Measurements from ENCODE around the gene MYD88. TPM values are rescaled to one million over a fixed set of nuclear protein-coding genes. Genes with fewer than 3 reads are reported as not detected.

Gene MYD88
- total RNA-seq, 1 donor from 2014 or later: 24.2 TPM

GRCh38 chr3:38163841-38164642 lies 25.6 kb downstream of the MYD88 start:
- Mint-ChIP-seq H3K27me3 (no peaks in the 10 kb centered on the region), H3K36me3 (ENCODE audit: insufficient read depth) (no peaks in the 10 kb centered on the region), H3K27ac (peak overlapping the region; percentile 99), H3K4me3 (ENCODE audit: low read depth) (peak overlapping the region; percentile 85), H3K9me3 (ENCODE audit: low read depth) (no peaks in the 10 kb centered on the region), H3K4me1 (ENCODE audit: low read depth) (peaks cover 14% of the 10 kb centered on the region)
- no peak for DNase-seq (ENCODE audit: low spot score, unreplicated experiment)
- TF ChIP-seq, protein P1, sequence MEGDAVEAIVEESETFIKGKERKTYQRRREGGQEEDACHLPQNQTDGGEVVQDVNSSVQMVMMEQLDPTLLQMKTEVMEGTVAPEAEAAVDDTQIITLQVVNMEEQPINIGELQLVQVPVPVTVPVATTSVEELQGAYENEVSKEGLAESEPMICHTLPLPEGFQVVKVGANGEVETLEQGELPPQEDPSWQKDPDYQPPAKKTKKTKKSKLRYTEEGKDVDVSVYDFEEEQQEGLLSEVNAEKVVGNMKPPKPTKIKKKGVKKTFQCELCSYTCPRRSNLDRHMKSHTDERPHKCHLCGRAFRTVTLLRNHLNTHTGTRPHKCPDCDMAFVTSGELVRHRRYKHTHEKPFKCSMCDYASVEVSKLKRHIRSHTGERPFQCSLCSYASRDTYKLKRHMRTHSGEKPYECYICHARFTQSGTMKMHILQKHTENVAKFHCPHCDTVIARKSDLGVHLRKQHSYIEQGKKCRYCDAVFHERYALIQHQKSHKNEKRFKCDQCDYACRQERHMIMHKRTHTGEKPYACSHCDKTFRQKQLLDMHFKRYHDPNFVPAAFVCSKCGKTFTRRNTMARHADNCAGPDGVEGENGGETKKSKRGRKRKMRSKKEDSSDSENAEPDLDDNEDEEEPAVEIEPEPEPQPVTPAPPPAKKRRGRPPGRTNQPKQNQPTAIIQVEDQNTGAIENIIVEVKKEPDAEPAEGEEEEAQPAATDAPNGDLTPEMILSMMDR (IDR thresholded peaks at IDR 0.05; ENCODE audit: unreplicated experiment): no peak

- Mint-ChIP-seq H3K9me3 (ENCODE audit: low read depth) (no peaks in the 10 kb centered on the region), H3K36me3 (ENCODE audit: insufficient read depth) (no peaks in the 10 kb centered on the region), H3K4me3 (ENCODE audit: low read depth) (peak overlapping the region; percentile 85), H3K27ac (peak overlapping the region; percentile 99), H3K27me3 (no peaks in the 10 kb centered on the region), H3K4me1 (ENCODE audit: low read depth) (peaks cover 14% of the 10 kb centered on the region)
- TF ChIP-seq, protein P1 (IDR thresholded peaks at IDR 0.05; ENCODE audit: unreplicated experiment): no peak
- no peak for DNase-seq (ENCODE audit: low spot score, unreplicated experiment)
Measured at GRCh38 chr3:38164643-38164951, 26.1 kb downstream of the MYD88 start.

DNA sequence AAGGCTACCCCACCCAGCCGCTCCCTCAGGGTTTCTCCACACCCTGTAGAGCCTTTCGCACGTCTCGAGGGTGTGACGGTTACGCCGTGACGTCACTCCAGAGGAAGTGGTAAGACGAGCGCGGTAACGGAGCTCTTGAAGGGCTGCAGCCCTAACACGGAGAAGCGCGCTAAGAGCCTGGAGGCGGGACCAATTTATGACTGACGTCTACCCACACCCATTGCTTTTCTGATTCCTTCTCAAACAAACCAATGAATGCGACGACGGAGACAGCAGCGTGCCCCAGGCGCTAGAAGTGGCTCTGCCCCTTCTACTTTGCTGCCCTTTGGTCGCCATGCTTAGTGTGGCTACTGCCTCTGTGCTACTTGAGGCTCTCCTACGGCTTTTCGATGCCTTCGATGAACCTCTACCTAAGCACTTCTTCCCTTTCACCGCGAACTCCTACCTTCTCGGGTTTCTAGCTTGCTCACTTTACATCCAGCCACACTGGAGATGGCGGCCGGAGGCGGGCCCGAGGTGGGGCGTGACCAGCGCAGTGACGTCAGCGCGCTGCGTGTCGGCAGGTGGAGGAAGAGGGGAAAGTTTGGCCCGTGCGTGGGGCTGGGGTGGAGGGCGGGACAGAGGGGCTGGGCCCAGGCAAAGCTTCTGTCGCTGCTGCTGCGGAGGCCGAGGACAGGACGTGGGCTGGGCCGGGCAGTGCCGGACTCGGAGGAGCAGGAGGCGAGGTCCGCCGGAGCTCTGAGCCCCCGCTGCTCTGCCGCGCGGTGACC lies 26.7 kb downstream of the MYD88 start, which contains the start of gene OXSR1:
OXSR1 (plus strand) TSS at position 586 of the 770 bp plus-strand sequence. CDS start 340 bp downstream, outside the sequence.
- H3K27me3 Mint-ChIP-seq: no peaks in the 10 kb centered on the region
- H3K36me3 Mint-ChIP-seq (ENCODE audit: insufficient read depth): no peaks in the 10 kb centered on the region
- H3K9me3 Mint-ChIP-seq (ENCODE audit: low read depth): no peaks in the 10 kb centered on the region
- peak; percentile 87 for DNase-seq (ENCODE audit: low spot score, unreplicated experiment)
- peak within 1 kb of the TSS; percentile 99 for H3K27ac Mint-ChIP-seq
- H3K4me3 Mint-ChIP-seq (ENCODE audit: low read depth): peak within 1 kb of the TSS; percentile 85
- TF ChIP-seq, protein P1 (IDR thresholded peaks at IDR 0.05; ENCODE audit: unreplicated experiment): no peak
- peaks cover 14% of the 10 kb centered on the region for H3K4me1 Mint-ChIP-seq (ENCODE audit: low read depth)

GRCh38 chr3:38165722-38166387 lies 27.4 kb downstream of the MYD88 start:
- TF ChIP-seq, protein P1 (IDR thresholded peaks at IDR 0.05; ENCODE audit: unreplicated experiment): no peak
- peaks cover 16% of the 10 kb centered on the region for H3K4me1 Mint-ChIP-seq (ENCODE audit: low read depth)
- peak; percentile 50 for DNase-seq (ENCODE audit: low spot score, unreplicated experiment)
- no peaks in the 10 kb centered on the region for H3K9me3 Mint-ChIP-seq (ENCODE audit: low read depth)
- H3K27ac Mint-ChIP-seq: peak overlapping the region; percentile 99
- H3K36me3 Mint-ChIP-seq (ENCODE audit: insufficient read depth): no peaks in the 10 kb centered on the region
- H3K4me3 Mint-ChIP-seq (ENCODE audit: low read depth): peak overlapping the region; percentile 85
- no peaks in the 10 kb centered on the region for H3K27me3 Mint-ChIP-seq

- Mint-ChIP-seq H3K9me3 (ENCODE audit: low read depth) (no peaks in the 10 kb centered on the region), H3K27ac (no peak overlapping the region), H3K4me1 (ENCODE audit: low read depth) (peaks cover 16% of the 10 kb centered on the region), H3K27me3 (no peaks in the 10 kb centered on the region), H3K4me3 (ENCODE audit: low read depth) (peak overlapping the region; percentile 85), H3K36me3 (ENCODE audit: insufficient read depth) (no peaks in the 10 kb centered on the region)
- TF ChIP-seq, protein P1 (IDR thresholded peaks at IDR 0.05; ENCODE audit: unreplicated experiment): no peak
- no peak for DNase-seq (ENCODE audit: low spot score, unreplicated experiment)
Measured at GRCh38 chr3:38167591-38167990, 29.1 kb downstream of the MYD88 start.

Measured in progenitor cell of endocrine pancreas (in vitro differentiated cells).